ENCODE results near the gene LDLRAD2.

The LDLRAD2 gene

GRCh38 chr1:21860971-21861370 lies 48.9 kb downstream of the LDLRAD2 start:
- DNase-seq (ENCODE audit: low read depth in 4 of 4, low spot score in 1 of 4), result no peak

GRCh38 chr1:21861602-21862429 lies 49.8 kb downstream of the LDLRAD2 start:
- no peak for DNase-seq (ENCODE audit: low read depth in 4 of 4, low spot score in 1 of 4)

- DNase-seq (ENCODE audit: low read depth in 4 of 4, low spot score in 1 of 4), result no peak
These were observed 51.9 kb downstream of the LDLRAD2 start for GRCh38 chr1:21863981-21864380.

GRCh38 chr1:21864730-21865129 lies 52.7 kb downstream of the LDLRAD2 start:
- no peak for DNase-seq (ENCODE audit: low read depth in 4 of 4, low spot score in 1 of 4)

- no peak for DNase-seq (ENCODE audit: low read depth in 4 of 4, low spot score in 1 of 4)
These were observed 53.5 kb downstream of the LDLRAD2 start for GRCh38 chr1:21865609-21865942.

- no peak for DNase-seq (ENCODE audit: low read depth in 4 of 4, low spot score in 1 of 4)
These were observed 54.1 kb downstream of the LDLRAD2 start for GRCh38 chr1:21865943-21866706.

- no peak for DNase-seq (ENCODE audit: low read depth in 4 of 4, low spot score in 1 of 4)
These were observed 54.6 kb downstream of the LDLRAD2 start for GRCh38 chr1:21866707-21867043.

- DNase-seq (ENCODE audit: low read depth in 4 of 4, low spot score in 1 of 4), result no peak
These were observed 55.5 kb downstream of the LDLRAD2 start for GRCh38 chr1:21867451-21867996.

- DNase-seq (ENCODE audit: low read depth in 4 of 4, low spot score in 1 of 4), result no peak
These were observed 56.4 kb downstream of the LDLRAD2 start for GRCh38 chr1:21868482-21868881.

GRCh38 chr1:21868941-21869454 lies 56.9 kb downstream of the LDLRAD2 start:
- DNase-seq (ENCODE audit: low read depth in 4 of 4, low spot score in 1 of 4), result no peak

- DNase-seq (ENCODE audit: low read depth in 4 of 4, low spot score in 1 of 4), result no peak
These were observed 57.6 kb downstream of the LDLRAD2 start for GRCh38 chr1:21869620-21870121.

- no peak for DNase-seq (ENCODE audit: low read depth in 4 of 4, low spot score in 1 of 4)
These were observed 58.5 kb downstream of the LDLRAD2 start for GRCh38 chr1:21870611-21871010.

GRCh38 chr1:21871943-21872342 lies 59.9 kb downstream of the LDLRAD2 start:
- no peak for DNase-seq (ENCODE audit: low read depth in 4 of 4, low spot score in 1 of 4)

- DNase-seq (ENCODE audit: low read depth in 4 of 4, low spot score in 1 of 4), result no peak
These were observed 60.5 kb downstream of the LDLRAD2 start for GRCh38 chr1:21872445-21873079.

GRCh38 chr1:21873174-21873573 lies 61.1 kb downstream of the LDLRAD2 start:
- no peak for DNase-seq (ENCODE audit: low read depth in 4 of 4, low spot score in 1 of 4)

GRCh38 chr1:21873761-21874160 lies 61.7 kb downstream of the LDLRAD2 start:
- DNase-seq (ENCODE audit: low read depth in 4 of 4, low spot score in 1 of 4), result no peak

- no peak for DNase-seq (ENCODE audit: low read depth in 4 of 4, low spot score in 1 of 4)
These were observed 62.3 kb downstream of the LDLRAD2 start for GRCh38 chr1:21874328-21874727.

All from stimulated activated CD4-positive, alpha-beta T cell treated with anti-CD3 and anti-CD28 coated beads, Interleukin-1b, Interleukin-23, amount 100 ng/mL, for 24 hours (primary cell).